NCI-H82 treated with DMSO at 0.1 percent for 48 hours (cell line): Measurements from ENCODE around the gene ALKAL2.
"Not testable (repeated sequence)": the region's sequence is repeated elsewhere in the genome, so short reads cannot be mapped to it uniquely, and the experiment has no call there.

ENCODE experiments used
- DNase-seq: peaks from one replicate; lab custom pipeline; 2025; ENCODE audit not compliant: unreplicated experiment; lab: John Stamatoyannopoulos, UW

The ALKAL2 gene

GRCh38 chr2:287911-288757, at the start of gene ALKAL2:
TSS of gene ALKAL2 (minus strand) at chr2:288091. CDS start at chr2:287835, 256 bp downstream.
- no peak for DNase-seq

- DNase-seq = not testable (repeated sequence)
Measured at GRCh38 chr2:336949-337348, 49.1 kb upstream of the ALKAL2 start.

GRCh38 chr2:336360-336759, 48.5 kb upstream of the ALKAL2 start:
- DNase-seq = no peak

GRCh38 chr2:332592-332991, 44.7 kb upstream of the ALKAL2 start:
- DNase-seq = no peak

- DNase-seq = no peak
Measured at GRCh38 chr2:328761-329160, 40.9 kb upstream of the ALKAL2 start.

GRCh38 chr2:323035-323434, 35.1 kb upstream of the ALKAL2 start:
- no peak for DNase-seq

GRCh38 chr2:322326-322725, 34.4 kb upstream of the ALKAL2 start:
- no peak for DNase-seq

- DNase-seq = no peak
Measured at GRCh38 chr2:320561-320960, 32.7 kb upstream of the ALKAL2 start.

- DNase-seq = no peak
Measured at GRCh38 chr2:319059-319600, 31.2 kb upstream of the ALKAL2 start.

GRCh38 chr2:317501-318424, 29.9 kb upstream of the ALKAL2 start:
- no peak for DNase-seq

GRCh38 chr2:316381-316780, 28.5 kb upstream of the ALKAL2 start:
- DNase-seq = no peak

GRCh38 chr2:315925-316324, 28.0 kb upstream of the ALKAL2 start:
- not testable (repeated sequence) for DNase-seq

- no peak for DNase-seq
Measured at GRCh38 chr2:314561-315336, 26.9 kb upstream of the ALKAL2 start.

GRCh38 chr2:313991-314390, 26.1 kb upstream of the ALKAL2 start:
- DNase-seq = no peak

- no peak for DNase-seq
Measured at GRCh38 chr2:310994-311393, 23.1 kb upstream of the ALKAL2 start.

GRCh38 chr2:309954-310510, 22.1 kb upstream of the ALKAL2 start:
- DNase-seq = no peak

GRCh38 chr2:309148-309953, 21.5 kb upstream of the ALKAL2 start:
- no peak for DNase-seq

- no peak for DNase-seq
Measured at GRCh38 chr2:305366-305765, 17.5 kb upstream of the ALKAL2 start.

- DNase-seq = no peak
Measured at GRCh38 chr2:296354-296753, 8.5 kb upstream of the ALKAL2 start.

GRCh38 chr2:295090-295489, 7.2 kb upstream of the ALKAL2 start:
- no peak for DNase-seq
